ENCODE data around the gene ADGRL3. TPM values are rescaled to one million over a fixed set of nuclear protein-coding genes. Genes with fewer than 3 reads are reported as not detected.

ADGRL3 gene
- total RNA-seq, 2 experiments from 2014 or later, result not detected

GRCh38 chr4:61245069-61245714 is 45.1 kb downstream of the ADGRL3 start:
- Histone ChIP-seq H3K4me3 (ENCODE audit: low read depth, low read length, poor library complexity, severe bottlenecking) (no peak overlapping the region), H3K36me3 (ENCODE audit: insufficient read depth, low read length) (no peaks in the 10 kb centered on the region), H3K4me2 (ENCODE audit: low read length) (no peak overlapping the region), H3K4me1 (ENCODE audit: insufficient read depth, low read length, poor library complexity, severe bottlenecking) (no peaks in the 10 kb centered on the region), H3K9me2 (ENCODE audit: insufficient read depth, low read length) (no peaks in the 10 kb centered on the region), H3K9me3 (ENCODE audit: low read length) (no peaks in the 10 kb centered on the region), H2AFZ (ENCODE audit: low read length) (no peak overlapping the region), H3K27ac (ENCODE audit: low read depth, low read length, poor library complexity, severe bottlenecking) (no peak overlapping the region), H3K79me2 (ENCODE audit: insufficient read depth, low read depth, low read length) (no peaks in the 10 kb centered on the region), H4K20me1 (ENCODE audit: insufficient read depth, low read length) (no peaks in the 10 kb centered on the region)
- intact Hi-C loops (cut with micrococcal nuclease; ENCODE audit: unreplicated experiment), result no loop called here
- POLR2A ChIA-PET, result interaction anchor here (0.7 kb wide), 1 partner anchor 13 kb away, joined by 3 read pairs; no protein-coding TSS in a partner anchor
- DNase-seq (ENCODE audit: low spot score), result no peak
- BruUV-seq (replicated peaks), result no TSS peak
- TF ChIP-seq CTCF (conservative IDR thresholded peaks at IDR 0.05; ENCODE audit: low read length), result no peak
- TF ChIP-seq EZH2phosphoT487 (IDR thresholded peaks at IDR 0.05; ENCODE audit: borderline replicate concordance, low read depth, low read length), result no peak
- CTCF ChIA-PET (ENCODE audit: unreplicated experiment), result no interaction called here

GRCh38 chr4:61246034-61246433 is 45.9 kb downstream of the ADGRL3 start:
- POLR2A ChIA-PET, result interaction anchor here (0.6 to 0.7 kb wide), 2 partner anchors 14 to 135 kb away, joined by 3 to 4 read pairs; no protein-coding TSS in a partner anchor
- H3K27ac ChIP-seq (ENCODE audit: low read depth, low read length, poor library complexity, severe bottlenecking), result no peak overlapping the region
- TF ChIP-seq EZH2phosphoT487 (IDR thresholded peaks at IDR 0.05; ENCODE audit: borderline replicate concordance, low read depth, low read length) (no peak), CTCF (conservative IDR thresholded peaks at IDR 0.05; ENCODE audit: low read length) (no peak)

GRCh38 chr4:61248705-61249104 is 48.6 kb downstream of the ADGRL3 start:
- H3K9me2 ChIP-seq (ENCODE audit: insufficient read depth, low read length), result no peaks in the 10 kb centered on the region
- no peaks in the 10 kb centered on the region for H3K36me3 ChIP-seq (ENCODE audit: insufficient read depth, low read length)
- POLR2A ChIA-PET, result no interaction called here
- no peaks in the 10 kb centered on the region for H4K20me1 ChIP-seq (ENCODE audit: insufficient read depth, low read length)
- H3K4me3 ChIP-seq (ENCODE audit: low read depth, low read length, poor library complexity, severe bottlenecking), result no peak overlapping the region
- no peaks in the 10 kb centered on the region for H3K9me3 ChIP-seq (ENCODE audit: low read length)
- BruUV-seq (replicated peaks), result no TSS peak
- no peak overlapping the region for H3K4me2 ChIP-seq (ENCODE audit: low read length)
- no peak for DNase-seq (ENCODE audit: low spot score)
- TF ChIP-seq EZH2phosphoT487 (IDR thresholded peaks at IDR 0.05; ENCODE audit: borderline replicate concordance, low read depth, low read length), result no peak
- no peak for TF ChIP-seq CTCF (conservative IDR thresholded peaks at IDR 0.05; ENCODE audit: low read length)
- no peaks in the 10 kb centered on the region for H3K4me1 ChIP-seq (ENCODE audit: insufficient read depth, low read length, poor library complexity, severe bottlenecking)
- H3K79me2 ChIP-seq (ENCODE audit: insufficient read depth, low read depth, low read length), result no peaks in the 10 kb centered on the region
- CTCF ChIA-PET (ENCODE audit: unreplicated experiment), result no interaction called here
- H2AFZ ChIP-seq (ENCODE audit: low read length), result no peak overlapping the region
- intact Hi-C loops (cut with micrococcal nuclease; ENCODE audit: unreplicated experiment), result no loop called here
- H3K27ac ChIP-seq (ENCODE audit: low read depth, low read length, poor library complexity, severe bottlenecking), result no peak overlapping the region

More at GRCh38 chr4:61246034-61246433, 45.9 kb downstream of the ADGRL3 start:
- intact Hi-C loops (cut with micrococcal nuclease; ENCODE audit: unreplicated experiment), result no loop called here
- no peaks in the 10 kb centered on the region for H4K20me1 ChIP-seq (ENCODE audit: insufficient read depth, low read length)
- H2AFZ ChIP-seq (ENCODE audit: low read length), result no peak overlapping the region
- no peaks in the 10 kb centered on the region for H3K4me1 ChIP-seq (ENCODE audit: insufficient read depth, low read length, poor library complexity, severe bottlenecking)
- H3K9me2 ChIP-seq (ENCODE audit: insufficient read depth, low read length), result no peaks in the 10 kb centered on the region
- no peaks in the 10 kb centered on the region for H3K9me3 ChIP-seq (ENCODE audit: low read length)
- H3K4me2 ChIP-seq (ENCODE audit: low read length), result no peak overlapping the region
- H3K4me3 ChIP-seq (ENCODE audit: low read depth, low read length, poor library complexity, severe bottlenecking), result no peak overlapping the region
- H3K79me2 ChIP-seq (ENCODE audit: insufficient read depth, low read depth, low read length), result no peaks in the 10 kb centered on the region
- no peak for DNase-seq (ENCODE audit: low spot score)
- BruUV-seq (replicated peaks), result no TSS peak
- no peaks in the 10 kb centered on the region for H3K36me3 ChIP-seq (ENCODE audit: insufficient read depth, low read length)
- CTCF ChIA-PET (ENCODE audit: unreplicated experiment), result no interaction called here

Measured in OCI-LY7 (cell line).